NCI-H69 (cell line): ENCODE data around the gene INTS2.
"Not testable (repeated sequence)": the region's sequence is repeated elsewhere in the genome, so short reads cannot be mapped to it uniquely, and the experiment has no call there.

ENCODE experiments used
- DNase-seq: peaks from one replicate; lab custom pipeline; 2025; lab: John Stamatoyannopoulos, UW

The INTS2 gene

DNA sequence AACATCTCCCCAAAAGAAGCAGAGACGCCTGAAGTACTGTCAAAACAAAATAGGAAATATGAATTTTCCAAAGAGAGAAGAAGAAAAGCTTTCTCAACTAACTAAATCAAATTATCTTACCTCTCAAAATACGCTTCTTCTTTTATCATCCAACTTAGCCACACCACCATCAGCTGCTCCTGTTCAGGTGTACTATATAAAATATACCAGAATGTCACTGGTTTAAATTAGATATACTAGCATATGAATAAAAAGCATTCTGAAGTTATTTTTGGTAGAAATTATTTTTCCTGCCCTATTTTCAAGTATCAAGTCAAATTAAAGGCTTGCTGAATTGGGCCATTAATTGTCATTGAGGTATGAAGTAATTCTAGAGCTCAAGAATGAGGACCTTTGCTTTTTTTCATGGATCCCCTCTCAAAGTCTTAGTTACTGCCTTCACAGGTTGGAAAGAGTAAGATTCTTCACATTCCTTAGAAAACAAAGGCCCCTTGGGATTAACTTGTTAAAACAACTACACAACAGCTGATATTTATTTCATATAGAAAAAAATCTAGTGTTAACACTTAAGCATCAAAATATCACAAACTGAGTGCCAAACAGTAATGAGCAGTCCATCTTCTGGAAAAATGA is 30.1 kb downstream of the INTS2 start:
- DNase-seq, result no peak

DNA sequence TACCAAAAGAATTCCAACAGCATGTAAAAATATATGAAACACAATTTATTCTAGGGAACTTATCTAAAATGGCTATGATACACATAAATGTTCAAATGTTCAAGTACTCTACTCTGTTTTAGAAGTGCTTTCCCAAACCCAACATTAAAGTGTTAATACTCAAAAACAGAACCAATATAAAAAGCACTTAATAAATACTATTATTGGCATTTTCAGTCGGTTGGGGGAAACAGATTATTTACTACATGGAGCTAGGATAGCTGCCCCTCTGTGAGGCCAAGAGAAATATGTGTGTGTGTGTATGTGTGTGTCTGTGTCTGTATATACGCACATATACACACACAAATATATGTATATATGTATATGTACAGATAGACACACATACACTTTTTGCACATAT is 32.4 kb downstream of the INTS2 start:
- no peak for DNase-seq

DNA sequence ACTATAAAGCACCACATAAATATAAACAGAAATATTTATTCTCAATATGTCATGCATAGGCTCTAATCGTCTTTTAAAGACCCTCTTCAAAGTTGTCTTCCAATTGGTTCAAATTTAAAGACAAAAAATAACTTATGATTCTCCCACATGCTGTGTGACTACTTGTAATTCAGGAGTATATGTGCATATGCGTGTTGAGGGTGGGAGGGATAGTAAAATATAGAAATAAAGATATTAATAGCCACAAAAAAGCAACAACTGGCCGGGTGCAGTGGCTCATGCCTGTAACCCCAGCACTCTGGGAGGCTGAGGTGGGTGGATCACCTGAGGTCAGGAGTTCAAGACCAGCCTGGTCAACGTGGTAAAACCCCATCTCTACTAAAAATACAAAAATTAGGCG is 33.5 kb downstream of the INTS2 start:
- not testable (repeated sequence) for DNase-seq

DNA sequence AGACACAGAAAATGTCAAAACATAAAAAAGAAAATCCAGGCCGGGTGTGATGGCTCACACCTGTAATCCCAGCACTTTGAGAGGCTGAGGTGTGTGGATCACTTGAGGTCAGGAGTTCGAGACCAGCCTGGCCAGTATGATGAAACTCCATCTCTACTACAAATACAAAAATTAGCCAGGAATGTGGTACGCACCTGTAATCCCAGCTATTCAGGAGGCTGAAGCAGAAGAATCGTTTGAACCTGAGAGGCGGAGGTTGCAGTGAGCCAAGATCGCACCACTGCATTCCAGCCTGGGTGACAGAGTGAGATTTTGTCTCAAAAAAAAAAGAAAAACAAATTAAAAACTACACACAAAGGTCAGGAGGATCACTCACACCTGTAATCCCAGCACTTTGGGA is 40.0 kb downstream of the INTS2 start:
- DNase-seq, result not testable (repeated sequence)

DNA sequence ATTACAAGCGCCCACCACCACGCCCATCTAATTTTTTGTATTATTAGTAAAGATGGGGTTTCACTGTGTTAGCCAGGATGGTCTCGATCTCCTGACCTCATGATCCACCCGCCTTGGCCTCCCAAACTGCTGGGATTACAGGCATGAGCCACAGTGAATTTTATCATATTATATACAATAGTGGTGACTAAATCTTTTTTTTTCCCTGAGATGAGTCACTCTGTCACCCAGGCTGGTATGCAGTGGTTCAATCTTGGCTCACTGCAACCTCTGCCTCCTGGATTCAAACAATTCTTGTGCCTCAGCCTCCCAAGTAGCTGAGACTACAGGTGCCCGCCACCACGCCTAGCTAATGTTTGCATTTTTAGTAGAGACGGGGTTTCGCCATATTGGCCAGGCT is 41.9 kb downstream of the INTS2 start:
- DNase-seq, result not testable (repeated sequence)

DNA sequence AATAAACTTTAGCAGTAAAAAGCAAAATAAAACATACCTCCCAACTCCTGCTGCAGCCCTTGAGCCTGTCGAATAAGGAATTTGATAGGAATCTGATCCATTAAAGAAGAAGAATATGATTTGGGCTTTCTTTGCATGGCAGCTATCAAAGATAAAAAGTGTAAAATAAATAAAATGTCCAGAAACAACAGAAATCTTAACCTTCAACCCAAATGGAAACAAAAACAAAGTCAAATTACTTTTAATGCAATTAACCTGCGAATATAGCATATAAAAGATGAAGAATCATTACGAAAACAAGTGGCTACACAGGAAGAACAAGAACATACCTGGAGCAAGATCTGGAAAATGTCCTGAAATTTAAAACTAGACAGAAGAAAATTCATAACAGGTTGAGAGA is 42.9 kb downstream of the INTS2 start:
- no peak for DNase-seq

DNA sequence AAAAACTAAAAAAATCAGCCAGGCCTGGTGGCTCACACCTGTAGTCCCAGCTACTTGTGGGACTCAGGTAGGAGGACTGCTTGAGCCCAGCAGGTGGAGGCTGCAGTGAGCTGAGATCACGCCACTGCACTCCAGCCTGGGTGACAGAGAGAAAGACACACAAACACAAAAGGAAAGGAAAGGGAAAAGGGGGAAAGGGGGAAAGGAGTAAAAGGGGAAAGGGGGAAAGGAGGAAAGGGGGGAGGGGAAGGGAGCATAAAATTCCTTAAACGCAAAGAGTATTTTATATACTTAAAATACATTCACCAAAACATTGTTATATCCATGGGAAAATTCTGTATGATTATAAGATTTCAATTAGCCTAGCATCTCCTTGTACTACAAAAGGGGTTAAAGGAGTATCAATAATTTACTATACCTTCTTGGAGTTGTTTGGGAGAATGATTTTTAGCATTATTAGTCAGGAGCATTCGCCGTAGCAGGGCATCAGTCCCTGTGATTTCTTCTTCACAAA is 47.1 kb downstream of the INTS2 start:
- DNase-seq, result no peak

DNA sequence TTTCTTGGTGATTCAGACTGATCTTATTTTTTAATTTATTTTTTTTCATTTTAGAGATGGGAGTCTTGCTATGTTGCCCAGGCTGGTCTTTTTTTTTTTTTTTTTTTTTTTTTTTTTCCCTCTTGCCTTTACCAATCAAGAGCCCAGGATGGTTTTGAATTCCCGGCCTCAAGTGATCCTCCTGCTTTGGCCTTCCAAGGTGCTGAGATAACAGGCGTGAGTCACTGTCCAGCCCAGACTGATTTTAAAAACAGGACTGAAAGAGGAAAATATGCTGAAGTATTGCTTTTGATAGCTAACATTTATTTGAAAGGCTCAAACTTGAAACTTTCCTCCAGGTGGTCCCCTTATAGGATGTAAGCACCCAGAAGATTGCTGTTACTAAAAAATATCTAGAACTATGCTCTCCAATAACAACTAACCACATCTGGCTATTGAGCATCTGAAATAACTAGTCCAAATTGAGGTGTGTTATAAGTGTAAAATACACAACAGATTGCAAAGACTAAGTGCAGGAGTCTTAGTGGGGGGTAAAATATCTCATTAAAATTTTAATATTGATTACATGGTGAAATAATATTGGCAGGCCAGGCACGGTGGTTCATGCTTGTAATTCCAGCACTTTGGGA is 48.7 kb downstream of the INTS2 start:
- no peak for DNase-seq

DNA sequence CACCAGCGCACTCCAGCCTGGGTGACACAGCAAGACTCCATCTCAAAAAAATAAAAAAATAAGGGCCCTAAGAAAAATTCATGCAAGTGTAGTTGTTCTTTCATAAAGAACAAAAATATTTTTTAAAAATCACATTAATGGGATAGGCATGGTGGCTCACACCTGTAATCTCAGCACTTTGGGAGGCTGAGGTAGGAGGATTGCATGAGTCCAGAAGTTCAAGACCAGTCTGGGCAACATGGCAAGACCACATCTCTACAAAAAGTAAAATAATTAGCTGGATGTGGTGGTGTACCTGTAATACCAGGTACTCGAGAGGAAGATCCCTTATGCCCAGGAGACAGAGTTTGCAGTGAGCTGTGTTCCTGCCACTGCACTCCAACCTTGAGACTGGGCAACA is 49.3 kb downstream of the INTS2 start:
- no peak for DNase-seq

DNA sequence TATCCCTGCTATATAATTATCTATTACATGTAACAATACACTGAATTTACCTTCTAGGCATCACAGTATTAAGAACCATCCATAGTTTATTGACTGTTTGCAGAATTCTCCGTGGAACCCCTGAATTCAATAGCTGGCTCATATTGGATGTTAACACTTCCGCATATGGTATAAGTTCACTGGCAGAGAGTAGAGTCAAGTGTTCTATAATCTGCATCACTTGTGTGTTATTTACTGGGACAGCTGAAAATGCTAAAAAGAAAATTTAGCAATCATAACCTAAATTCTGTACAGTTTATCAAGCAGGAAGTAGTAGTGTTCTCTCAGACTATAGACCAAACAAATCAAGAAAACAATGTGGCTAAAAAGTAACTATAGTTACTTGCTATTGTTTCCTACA is 49.9 kb downstream of the INTS2 start:
- DNase-seq, result no peak

DNA sequence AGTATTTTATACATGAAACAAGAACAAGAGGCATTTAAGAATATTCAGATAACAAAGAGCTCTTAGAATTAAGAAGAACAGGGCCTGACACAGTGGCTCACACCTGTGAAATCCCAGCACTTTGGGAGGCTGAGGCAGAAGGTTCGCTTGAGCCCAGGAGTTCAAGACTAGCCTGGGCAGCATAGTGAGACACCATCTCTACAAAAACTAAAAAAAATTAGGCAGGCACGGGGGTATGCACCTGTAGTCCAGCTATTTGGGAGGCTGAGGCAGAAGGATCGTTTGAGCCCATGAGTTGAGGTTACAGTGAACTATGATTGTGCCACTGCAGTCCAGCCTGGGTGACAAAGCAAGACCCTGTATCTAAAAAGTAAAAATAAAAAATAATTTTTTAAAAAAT is 52.0 kb downstream of the INTS2 start:
- no peak for DNase-seq

DNA sequence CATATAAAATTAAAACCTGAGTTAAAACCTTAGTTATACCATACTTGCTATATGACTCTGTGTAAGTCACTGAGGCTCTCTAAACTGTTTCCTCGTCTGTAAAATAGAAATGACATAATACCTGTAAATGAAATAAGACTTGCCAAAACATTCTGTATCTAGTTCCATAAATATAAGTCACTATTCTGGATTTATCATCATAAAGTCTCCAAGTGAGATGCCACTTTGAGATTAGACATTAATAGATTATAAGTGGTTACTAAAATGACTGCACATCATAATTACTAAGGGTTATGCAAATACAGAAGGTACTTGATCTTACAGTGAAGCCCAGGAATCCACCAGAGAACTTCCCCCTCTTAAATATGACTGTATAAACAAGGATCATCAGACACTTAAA is 52.5 kb downstream of the INTS2 start:
- DNase-seq, result no peak

DNA sequence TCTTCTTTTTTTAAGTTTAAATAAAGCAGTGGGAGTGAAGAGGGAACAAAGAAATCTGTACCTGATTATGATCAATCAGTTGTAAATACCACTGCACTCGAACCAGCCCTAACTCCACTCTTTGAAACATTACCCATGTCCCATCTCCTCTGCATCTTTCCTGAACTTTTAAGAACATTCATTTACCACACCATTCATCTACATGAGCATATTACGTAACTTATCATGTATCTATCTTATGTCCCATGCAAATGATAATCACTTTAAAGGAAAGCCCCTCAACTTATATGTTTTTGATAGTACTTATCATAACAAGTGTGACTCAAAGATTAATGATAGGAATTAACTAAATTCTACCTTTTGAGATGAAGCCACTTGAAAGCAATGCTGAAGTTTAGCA is 53.7 kb downstream of the INTS2 start:
- no peak for DNase-seq

DNA sequence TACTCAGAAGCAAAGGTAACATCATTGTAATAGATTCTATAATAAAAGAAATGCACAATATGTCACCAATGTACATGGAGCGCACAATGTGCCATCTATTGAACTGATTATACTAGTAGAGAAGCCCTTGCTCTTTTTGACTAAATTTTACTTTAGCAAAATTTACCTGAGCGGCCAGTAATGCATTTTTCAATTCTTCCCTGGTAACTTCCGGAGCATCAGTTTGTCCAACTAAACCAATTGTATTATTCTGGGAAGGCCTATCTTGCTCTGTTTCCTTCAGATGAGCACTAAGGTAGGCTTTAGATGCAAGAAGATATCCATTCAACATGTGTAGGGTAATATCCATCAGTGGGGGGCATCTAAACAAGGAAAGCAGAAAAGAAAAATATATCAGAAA is 55.7 kb downstream of the INTS2 start:
- no peak for DNase-seq

DNA sequence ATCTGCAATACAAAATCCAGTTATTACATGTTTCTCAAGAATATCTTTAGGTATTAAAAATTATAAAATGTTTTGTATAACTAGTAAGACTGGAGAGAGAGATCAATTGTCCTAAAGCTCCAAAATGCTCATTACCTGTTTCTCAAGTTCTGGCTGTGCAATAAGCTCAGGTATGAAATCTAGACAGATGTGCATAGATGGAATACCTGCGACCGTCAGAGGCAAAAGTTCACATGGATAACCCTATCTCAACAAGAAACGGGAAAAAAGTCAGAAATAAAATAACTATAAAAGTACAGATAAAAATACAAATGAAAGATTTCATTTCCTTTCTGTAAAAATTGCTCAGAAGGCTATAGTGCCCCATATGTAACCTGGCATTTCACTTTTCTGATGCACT is 58.6 kb downstream of the INTS2 start:
- DNase-seq, result no peak

DNA sequence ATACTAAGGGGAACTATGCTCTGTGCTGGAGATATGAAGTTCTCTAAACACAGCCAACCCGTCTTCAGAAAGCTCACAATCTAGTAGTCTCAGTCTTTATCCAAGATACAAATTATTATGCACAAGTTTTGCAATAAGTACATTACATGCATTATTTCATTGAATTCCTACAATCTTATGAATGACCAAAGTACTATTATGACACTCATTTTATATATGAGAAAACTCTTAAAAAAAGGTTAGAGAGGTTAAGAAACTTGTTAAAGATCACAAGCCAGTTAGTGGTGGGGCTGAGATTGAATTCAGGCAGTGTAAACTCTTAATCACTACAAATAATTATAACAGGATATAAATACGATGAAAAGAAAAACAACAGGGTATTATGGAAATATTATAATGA is 59.7 kb downstream of the INTS2 start:
- no peak for DNase-seq

DNA sequence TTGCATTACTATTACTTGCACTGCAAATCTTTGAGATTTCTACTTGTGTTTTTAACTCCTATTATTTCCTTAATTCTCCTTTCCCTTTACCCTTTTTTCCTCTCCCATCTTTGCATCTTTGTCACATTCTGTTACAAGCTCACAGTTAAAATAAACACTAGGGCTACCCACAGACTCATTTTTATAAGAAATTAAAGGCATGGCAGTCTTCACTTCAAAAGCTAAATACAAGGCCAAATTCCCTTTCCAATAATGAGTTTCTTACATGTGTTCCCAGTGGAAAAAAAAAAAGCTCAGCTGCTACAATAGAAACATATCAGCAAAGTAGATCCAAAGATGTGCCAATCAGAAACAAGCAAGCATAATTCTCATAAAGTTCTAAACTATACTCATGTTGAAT is 60.7 kb downstream of the INTS2 start:
- no peak for DNase-seq

DNA sequence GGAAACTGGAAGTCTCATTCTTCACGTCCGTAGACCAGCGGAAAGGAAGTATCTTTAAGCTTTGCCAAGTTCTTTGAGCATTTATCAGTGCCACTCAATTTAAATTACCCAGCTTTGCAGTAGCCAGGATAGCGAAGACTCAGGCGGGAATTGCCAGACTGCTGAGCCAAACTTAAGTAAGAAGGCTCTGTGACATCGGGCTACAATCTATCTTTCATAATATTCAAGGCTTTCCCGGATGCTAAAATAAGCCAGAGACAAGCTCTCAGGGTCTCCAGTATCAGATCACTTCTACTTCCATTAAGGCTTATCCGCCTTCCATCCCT is 64.0 kb downstream of the INTS2 start:
- DNase-seq, result no peak

DNA sequence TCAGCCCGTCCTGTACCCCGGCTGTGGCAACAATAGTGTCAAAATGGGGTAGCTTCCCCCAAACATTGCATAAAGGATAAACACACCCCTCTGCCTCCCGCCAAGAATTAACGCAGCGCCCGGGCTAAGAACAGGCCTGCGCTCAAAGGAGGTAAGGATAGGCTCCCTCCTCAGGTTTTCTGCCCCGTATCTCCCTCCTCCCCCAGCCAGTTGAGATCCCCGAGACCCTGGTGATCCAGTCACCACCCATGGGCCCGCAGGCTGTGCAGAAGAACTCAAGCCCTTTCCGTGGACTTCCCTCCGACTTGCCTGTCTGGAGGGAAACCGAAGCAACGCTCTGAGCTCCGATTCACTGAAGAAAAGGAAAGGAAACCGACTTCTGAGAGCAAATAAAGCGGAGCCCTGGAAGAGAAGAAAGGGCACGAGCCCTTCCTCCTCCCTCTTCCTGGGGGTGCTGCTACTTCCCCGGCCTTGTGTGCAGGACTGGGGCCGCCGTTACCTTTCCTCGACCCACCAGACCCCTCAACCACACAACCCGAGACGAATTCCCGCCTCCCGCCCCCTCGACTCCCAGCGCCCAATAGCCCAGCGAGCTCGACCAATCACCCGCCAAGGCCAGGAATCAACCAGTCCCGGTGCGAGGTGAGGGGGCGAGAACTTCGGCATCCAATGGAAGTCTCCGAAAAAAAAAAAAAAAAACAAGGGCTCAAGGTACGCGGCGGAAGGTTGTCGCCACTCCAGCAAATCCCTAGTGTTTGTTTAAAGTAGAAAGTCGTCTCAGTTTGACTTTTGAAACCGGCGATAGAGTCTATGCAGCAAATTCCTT is 64.6 kb downstream of the INTS2 start, which contains the start of gene BRIP1:
Gene BRIP1 (minus strand): TSS at position 554 of the 826 bp plus-strand sequence. CDS start 1,989 bp downstream, outside the sequence.
- DNase-seq, result peak; percentile 99

DNA sequence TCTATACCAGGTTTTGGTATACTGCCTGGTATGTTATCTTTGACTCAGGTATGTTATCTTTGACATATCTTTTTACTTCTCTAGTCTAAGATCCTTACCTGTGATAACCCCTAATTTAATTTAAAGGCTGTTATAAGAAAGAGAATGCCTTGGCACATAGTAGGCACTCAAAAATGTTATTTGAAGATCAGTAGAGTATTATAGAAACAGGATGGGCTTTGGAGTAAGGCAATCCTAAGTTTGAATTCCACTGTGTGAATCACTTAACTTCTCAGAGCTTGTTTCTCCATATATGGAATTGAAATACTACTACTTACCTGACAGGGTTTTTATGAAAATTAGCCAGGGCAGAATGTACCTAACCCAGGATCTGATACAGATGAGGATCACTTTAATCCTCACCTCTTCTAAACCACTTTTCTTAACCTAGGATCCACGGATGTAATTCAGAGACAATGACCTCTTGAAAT is 65.6 kb downstream of the INTS2 start:
- DNase-seq, result peak; percentile 35

DNA sequence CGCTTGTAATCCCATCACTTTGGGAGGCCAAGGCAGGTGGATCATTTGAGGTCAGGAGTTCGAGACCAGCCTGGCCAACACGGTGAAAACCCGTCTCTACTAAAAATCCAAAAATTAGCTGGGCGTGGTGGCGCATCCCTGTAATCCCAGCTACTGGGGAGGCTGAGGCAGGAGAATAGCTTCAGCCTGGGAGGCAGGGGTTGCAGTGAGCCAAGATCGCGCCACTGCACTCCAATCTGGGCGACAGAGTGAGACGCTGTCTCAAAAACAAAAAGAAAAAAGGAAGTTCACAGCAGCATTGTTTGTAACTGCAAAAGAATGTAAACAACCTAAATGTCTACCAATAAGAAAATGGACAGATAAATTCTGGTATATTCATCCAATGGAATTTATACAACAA is 67.4 kb downstream of the INTS2 start:
- DNase-seq, result not testable (repeated sequence)

DNA sequence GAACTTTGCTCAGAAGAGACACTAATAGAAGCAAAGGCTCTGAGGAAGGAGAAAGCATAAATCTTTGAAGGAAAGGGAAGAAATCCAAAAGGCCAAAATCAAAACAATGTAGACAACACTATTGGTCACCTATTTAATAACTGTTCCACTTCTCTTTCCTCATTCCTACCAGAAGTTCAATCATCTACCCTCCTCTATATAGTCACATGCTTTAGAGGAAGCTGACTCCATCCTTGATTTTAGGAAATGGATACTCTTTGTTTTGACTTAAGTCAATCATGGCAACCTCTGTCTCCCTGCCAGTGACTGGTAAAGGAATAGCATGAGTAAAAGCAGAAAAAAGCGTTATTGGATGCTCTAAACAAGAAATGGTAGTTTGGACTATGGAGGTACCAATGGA is 71.7 kb downstream of the INTS2 start:
- DNase-seq, result peak; percentile 30

DNA sequence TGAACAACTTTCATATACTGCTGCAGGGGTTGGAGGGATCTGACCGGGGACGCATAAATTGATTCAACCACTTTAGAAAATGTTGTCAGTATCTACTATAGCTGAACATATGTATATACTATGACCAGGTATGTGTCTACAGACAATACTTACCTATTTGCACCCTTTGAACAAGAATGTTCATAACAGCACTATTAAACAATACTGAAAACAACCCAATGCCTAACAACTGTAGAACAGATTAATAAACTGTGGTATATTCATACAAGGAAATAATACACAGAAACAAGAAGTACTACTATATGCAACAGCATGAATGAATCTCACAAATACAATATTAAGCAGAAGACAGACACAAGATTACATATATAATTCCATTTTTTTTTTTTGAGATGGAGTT is 74.9 kb downstream of the INTS2 start:
- no peak for DNase-seq
